Fibroblast of the aortic adventitia (primary cell): Measurements from ENCODE around the gene KLHL1. TPM values are rescaled to one million over a fixed set of nuclear protein-coding genes. Genes with fewer than 3 reads are reported as not detected.

Source experiments
- DNase-seq: peaks from one replicate; pipeline ENCODE4 v3.0.0-alpha.2; 2010; ENCODE audit warnings: low read depth
- H3K4me3 ChIP-seq: 2 replicates; pipeline ENCODE4 v1.5.1; 2011; ENCODE audit warnings: low read depth, mild to moderate bottlenecking, control low read depth, low read length, moderate library complexity
- total RNA-seq: library from RNA; depleted of rRNA; stranded (reverse); fragments of >200 nt; gene quantifications from 2 replicates; pipeline ENCODE4 v1.2.3, GENCODE V29; 2012; ENCODE audit warnings: low replicate concordance
- TF ChIP-seq, protein P1 (sequence below): IDR thresholded peaks from 2 replicates; pipeline ENCODE4 v1.5.1; 2011; ENCODE audit warnings: mild to moderate bottlenecking, low read length, control low read depth, inconsistent platforms; ENCODE audit not compliant: insufficient read depth

The KLHL1 gene
- total RNA-seq, 1 donor: not detected

DNA sequence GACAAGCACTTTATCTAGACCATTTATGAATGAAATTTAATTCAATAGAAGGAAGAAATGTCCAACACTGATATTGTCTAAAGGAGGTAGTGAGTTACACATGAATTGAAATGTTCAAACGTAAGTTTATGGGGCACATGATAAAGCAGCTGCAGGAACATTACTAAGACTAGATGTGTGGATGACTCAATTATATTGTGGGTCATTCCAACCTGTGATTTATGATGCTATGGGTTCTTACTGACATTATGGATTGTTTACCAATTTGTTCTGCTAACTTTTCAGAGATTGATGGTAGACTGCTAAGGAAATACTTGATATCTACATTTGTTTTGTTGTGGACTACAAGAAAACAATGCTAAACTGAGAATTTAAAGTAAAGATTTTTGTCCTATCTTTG, 56.7 kb downstream of the KLHL1 start:
- TF ChIP-seq, protein P1, sequence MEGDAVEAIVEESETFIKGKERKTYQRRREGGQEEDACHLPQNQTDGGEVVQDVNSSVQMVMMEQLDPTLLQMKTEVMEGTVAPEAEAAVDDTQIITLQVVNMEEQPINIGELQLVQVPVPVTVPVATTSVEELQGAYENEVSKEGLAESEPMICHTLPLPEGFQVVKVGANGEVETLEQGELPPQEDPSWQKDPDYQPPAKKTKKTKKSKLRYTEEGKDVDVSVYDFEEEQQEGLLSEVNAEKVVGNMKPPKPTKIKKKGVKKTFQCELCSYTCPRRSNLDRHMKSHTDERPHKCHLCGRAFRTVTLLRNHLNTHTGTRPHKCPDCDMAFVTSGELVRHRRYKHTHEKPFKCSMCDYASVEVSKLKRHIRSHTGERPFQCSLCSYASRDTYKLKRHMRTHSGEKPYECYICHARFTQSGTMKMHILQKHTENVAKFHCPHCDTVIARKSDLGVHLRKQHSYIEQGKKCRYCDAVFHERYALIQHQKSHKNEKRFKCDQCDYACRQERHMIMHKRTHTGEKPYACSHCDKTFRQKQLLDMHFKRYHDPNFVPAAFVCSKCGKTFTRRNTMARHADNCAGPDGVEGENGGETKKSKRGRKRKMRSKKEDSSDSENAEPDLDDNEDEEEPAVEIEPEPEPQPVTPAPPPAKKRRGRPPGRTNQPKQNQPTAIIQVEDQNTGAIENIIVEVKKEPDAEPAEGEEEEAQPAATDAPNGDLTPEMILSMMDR: no peak
- H3K4me3 ChIP-seq: no peak overlapping the region
- no peak for DNase-seq

DNA sequence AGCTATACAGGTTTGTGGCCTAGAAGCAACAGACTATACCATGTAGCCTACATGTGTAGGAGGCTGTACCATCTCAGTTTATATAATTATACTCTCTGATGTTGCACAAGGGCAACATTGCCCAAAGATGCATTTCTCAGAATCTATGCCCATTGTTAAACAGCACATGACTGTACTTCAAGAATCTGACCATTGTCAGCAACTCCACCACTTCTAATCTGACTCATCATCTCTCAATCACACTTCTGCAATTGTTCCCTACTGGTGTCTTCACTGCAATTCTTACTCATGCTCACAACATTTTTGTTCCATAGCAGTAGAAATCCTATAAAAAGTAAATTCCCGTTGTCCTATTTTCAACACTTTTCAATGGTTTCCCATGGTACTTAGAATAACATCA, 64.6 kb downstream of the KLHL1 start:
- no peak overlapping the region for H3K4me3 ChIP-seq
- TF ChIP-seq, protein P1: no peak
- no peak for DNase-seq

DNA sequence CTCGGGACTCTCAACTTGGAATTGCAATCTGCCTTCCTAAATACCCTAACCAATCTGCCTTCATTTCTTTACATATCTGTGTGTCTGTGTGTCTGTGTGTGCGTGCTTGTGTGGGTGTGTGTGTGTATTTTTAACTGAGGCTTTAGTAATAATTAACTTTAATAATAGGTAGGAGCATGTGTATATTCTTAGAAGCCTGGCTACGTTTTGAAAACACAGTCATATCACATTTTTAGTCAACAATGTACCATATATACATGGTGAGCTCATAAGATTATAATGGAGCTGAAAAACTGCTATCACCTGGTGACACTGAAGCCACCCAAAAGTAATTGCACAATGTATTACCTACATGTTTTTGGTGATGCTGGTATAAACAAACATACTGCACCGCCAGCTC, 66.1 kb downstream of the KLHL1 start:
- H3K4me3 ChIP-seq: no peak overlapping the region
- no peak for DNase-seq
- TF ChIP-seq, protein P1: no peak

DNA sequence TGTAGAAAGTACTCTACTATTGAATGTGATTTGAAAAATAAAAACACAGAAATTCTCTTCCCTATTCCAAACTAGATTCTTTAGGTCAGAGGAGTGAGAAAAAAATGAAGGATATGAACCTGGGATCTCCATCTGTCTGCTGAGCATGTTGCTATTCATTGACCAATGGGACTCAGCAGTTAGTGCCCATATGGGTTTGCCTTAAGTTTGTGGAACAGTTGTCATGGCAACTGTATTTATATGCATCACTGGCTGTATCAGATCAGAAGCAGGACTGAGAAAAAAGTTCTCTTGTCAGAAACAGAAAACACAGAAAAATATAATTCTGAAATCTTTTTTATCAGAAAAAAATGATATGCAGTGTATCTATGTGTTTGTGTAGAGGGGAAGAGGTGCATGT, 74.0 kb downstream of the KLHL1 start:
- TF ChIP-seq, protein P1: no peak
- DNase-seq: no peak
- no peak overlapping the region for H3K4me3 ChIP-seq

DNA sequence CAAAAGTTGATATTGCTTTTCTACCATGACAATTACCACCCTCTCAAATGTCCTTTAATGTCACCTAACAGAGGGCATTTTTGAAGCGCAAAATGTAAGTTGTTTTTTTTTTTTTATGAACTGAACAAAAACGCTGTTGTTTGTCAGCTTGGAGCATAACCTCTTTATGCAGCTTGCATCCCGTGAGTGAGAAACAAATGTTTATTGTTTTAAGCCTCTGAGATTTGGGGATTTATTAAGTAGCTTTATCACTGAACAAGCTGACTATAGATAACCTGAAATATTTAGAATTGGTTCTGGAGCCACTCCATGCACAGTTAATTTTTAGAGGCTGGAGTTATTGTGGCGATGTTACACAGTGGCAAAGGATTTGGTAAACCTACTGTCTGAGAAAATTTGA, 80.7 kb downstream of the KLHL1 start:
- H3K4me3 ChIP-seq: no peak overlapping the region
- DNase-seq: no peak
- TF ChIP-seq, protein P1: no peak

DNA sequence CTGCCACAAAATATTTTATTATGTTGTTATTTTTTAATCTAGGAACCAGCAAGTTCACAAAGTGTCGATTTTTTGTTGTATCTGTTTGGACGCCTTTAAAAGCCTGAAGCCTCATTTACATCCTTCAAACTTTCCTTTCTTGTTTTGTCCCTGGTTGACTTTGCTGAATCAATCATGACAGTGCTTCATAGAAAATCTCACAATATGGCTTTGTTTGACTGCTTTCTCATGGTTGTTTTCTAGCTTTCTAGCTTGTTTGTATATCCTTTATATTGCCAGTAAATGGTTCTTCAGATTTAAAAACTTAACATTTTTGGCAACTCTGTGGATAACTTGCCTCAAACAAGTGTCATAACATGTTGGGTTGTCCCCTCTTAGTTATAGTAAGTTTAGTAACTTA, 84.7 kb downstream of the KLHL1 start:
- TF ChIP-seq, protein P1: no peak
- no peak for DNase-seq
- H3K4me3 ChIP-seq: no peak overlapping the region

DNA sequence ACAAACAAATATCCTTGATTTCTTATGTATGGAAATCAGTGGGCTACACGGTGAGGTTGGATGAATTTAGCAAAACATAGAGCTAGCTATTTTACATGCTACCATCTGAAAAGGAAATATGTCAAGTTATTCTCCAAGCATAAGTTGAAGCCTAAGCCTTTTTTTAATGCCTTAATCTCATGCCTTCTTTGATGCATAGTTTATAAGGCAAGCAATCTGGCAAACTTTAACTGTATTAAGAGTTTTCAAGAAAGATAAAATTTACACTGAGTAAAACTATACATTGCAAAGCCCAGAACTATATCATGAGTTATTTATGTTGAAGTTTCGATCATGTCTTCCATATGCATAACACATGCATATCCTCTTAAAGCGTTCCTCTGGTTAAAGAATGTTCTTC, 85.6 kb downstream of the KLHL1 start:
- TF ChIP-seq, protein P1: no peak
- H3K4me3 ChIP-seq: no peak overlapping the region
- no peak for DNase-seq
